IMR-90 (cell line): ENCODE results near the gene LAMB3. TPM values are rescaled to one million over a fixed set of nuclear protein-coding genes. Genes with fewer than 3 reads are reported as not detected.

ENCODE experiments used
- ATAC-seq: fragments of 200-7000 bp; cut with Tn5 transposase; 2 replicates; pipeline ENCODE4 v1.9.1; 2020; ENCODE audit warnings: low read depth, mild to moderate bottlenecking, moderate library complexity
- BruUV-seq: library from RNA; stranded (reverse); fragments of 400-500 nt; replicated peaks from 2 replicates; lab custom pipeline; 2021; lab: Mats Ljungman, UMichigan
- CTCF ChIA-PET: fragments of 300-600 bp; formaldehyde crosslinking; extraction: SDS; loops from one replicate; lab custom pipeline; 2021; ENCODE audit warnings: antibody characterized with exemption; lab: Yijun Ruan, JAX
- POLR2A ChIA-PET: fragments of 300-600 bp; sonication (Branson Sonifier 250); formaldehyde crosslinking; loops from one replicate; lab custom pipeline; 2022; ENCODE audit warnings: antibody characterized with exemption; ENCODE audit not compliant: unreplicated experiment; lab: Charles Lee
- DNase-seq: peaks from one replicate; pipeline ENCODE4 v3.0.0; 2013
- H2AFZ ChIP-seq: replicated peaks from 2 replicates; pipeline ENCODE3; 2013; ENCODE audit warnings: low read length, mild to moderate bottlenecking; ENCODE audit not compliant: poor library complexity
- H2AK5ac ChIP-seq: 2 replicates; pipeline ENCODE4 v1.6.1; 2013; ENCODE audit warnings: low read depth, low read length, inconsistent platforms
- H2AK9ac ChIP-seq: replicated peaks from 2 replicates; pipeline ENCODE3; 2013; ENCODE audit warnings: mild to moderate bottlenecking, low read depth, low read length, moderate library complexity; ENCODE audit not compliant: poor library complexity
- H2BK120ac ChIP-seq: 2 replicates; pipeline ENCODE4 v1.6.1; 2013; ENCODE audit warnings: low read depth, low read length, inconsistent platforms
- H2BK15ac ChIP-seq: 3 replicates; pipeline ENCODE4 v1.6.1; 2013; ENCODE audit warnings: low read depth, low read length, inconsistent platforms
- H2BK20ac ChIP-seq: 2 replicates; pipeline ENCODE4 v1.6.1; 2013; ENCODE audit warnings: low read depth, mild to moderate bottlenecking, inconsistent platforms, low read length, moderate library complexity
- H2BK5ac ChIP-seq: 2 replicates; pipeline ENCODE4 v1.6.1; 2013; ENCODE audit warnings: mild to moderate bottlenecking, low read depth, low read length, inconsistent platforms; ENCODE audit not compliant: poor library complexity, severe bottlenecking
- H3K14ac ChIP-seq: replicated peaks from 2 replicates; pipeline ENCODE4 v1.6.1; 2013; ENCODE audit warnings: low read depth, low read length, inconsistent platforms
- H3K18ac ChIP-seq: 2 replicates; pipeline ENCODE4 v1.6.1; 2013; ENCODE audit warnings: low read depth, low read length, control low read depth
- H3K23ac ChIP-seq: 2 replicates; pipeline ENCODE4 v1.6.1; 2013; ENCODE audit warnings: low read depth, low read length, inconsistent platforms
- H3K27ac ChIP-seq: 2 replicates; pipeline ENCODE4 v1.5.1; 2013; ENCODE audit warnings: mild to moderate bottlenecking, control low read depth, low read length; ENCODE audit not compliant: insufficient read depth
- H3K27me3 ChIP-seq: 2 replicates; pipeline ENCODE4 v1.6.1; 2013; ENCODE audit warnings: low read length; ENCODE audit not compliant: control insufficient read depth, insufficient read depth
- H3K36me3 ChIP-seq: 2 replicates; pipeline ENCODE4 v1.6.1; 2013; ENCODE audit warnings: low read length, mixed read lengths; ENCODE audit not compliant: control insufficient read depth, insufficient read depth
- H3K4ac ChIP-seq: 2 replicates; pipeline ENCODE4 v1.6.1; 2013; ENCODE audit warnings: low read depth, low read length, inconsistent platforms
- H3K4me1 ChIP-seq: 2 replicates; pipeline ENCODE4 v1.6.1; 2013; ENCODE audit warnings: low read length, mixed read lengths; ENCODE audit not compliant: control insufficient read depth, insufficient read depth
- H3K4me2 ChIP-seq: 2 replicates; pipeline ENCODE4 v1.6.1; 2013; ENCODE audit warnings: low read depth, mild to moderate bottlenecking, control low read depth, low read length, moderate library complexity
- H3K4me3 ChIP-seq: 2 replicates; pipeline ENCODE4 v1.5.1; 2013; ENCODE audit warnings: low read depth, mild to moderate bottlenecking, control low read depth, low read length, moderate library complexity; ENCODE audit not compliant: insufficient read depth
- H3K56ac ChIP-seq: 2 replicates; pipeline ENCODE4 v1.6.1; 2013; ENCODE audit warnings: low read length, inconsistent platforms; ENCODE audit not compliant: insufficient read depth; ENCODE audit errors: extremely low read depth
- H3K79me1 ChIP-seq, 2 experiments: 2 replicates each; pipeline ENCODE4 v1.6.1; 2013; ENCODE audit warnings: low read length in 2 of 2, inconsistent platforms in 1 of 2, low read depth in 1 of 2
- H3K9ac ChIP-seq: 2 replicates; pipeline ENCODE4 v1.6.1; 2013; ENCODE audit warnings: low read depth, low read length, control low read depth
- H3K9me1 ChIP-seq: 2 replicates; pipeline ENCODE4 v1.6.1; 2013; ENCODE audit warnings: low read length, inconsistent platforms; ENCODE audit not compliant: insufficient read depth
- H3K9me3 ChIP-seq: 2 replicates; pipeline ENCODE4 v1.6.1; 2013; ENCODE audit warnings: low read length; ENCODE audit not compliant: control insufficient read depth, insufficient read depth
- H4K20me1 ChIP-seq: 2 replicates; pipeline ENCODE4 v1.6.1; 2013; ENCODE audit warnings: low read length, inconsistent platforms; ENCODE audit not compliant: insufficient read depth
- H4K5ac ChIP-seq: 2 replicates; pipeline ENCODE4 v1.6.1; 2013; ENCODE audit warnings: mild to moderate bottlenecking, low read depth, low read length, control low read depth
- H4K8ac ChIP-seq, 2 experiments: 2 replicates each; pipeline ENCODE4 v1.6.1; 2013; ENCODE audit warnings: low read depth in 2 of 2, low read length in 2 of 2, control low read depth in 1 of 2, inconsistent platforms in 1 of 2
- H4K91ac ChIP-seq: 2 replicates; pipeline ENCODE4 v1.6.1; 2013; ENCODE audit warnings: low read depth, low read length, inconsistent platforms; ENCODE audit not compliant: insufficient read depth
- CHD1 ChIP-seq: IDR thresholded peaks from 2 replicates; pipeline ENCODE4 v1.6.1; 2012; ENCODE audit warnings: low read depth, low read length, improper control_type of control experiment
- ELK1 ChIP-seq: fragments of 150-350 bp; IDR thresholded peaks from 2 replicates; pipeline ENCODE4 v1.6.1; 2016; ENCODE audit warnings: low read depth, mild to moderate bottlenecking, low read length, moderate library complexity, borderline replicate concordance
- WGBS, 2 experiments: methylation state at CpG; one replicate each; pipeline versions ENCODE4 v1.1.5 to v1.1.7; 2013; ENCODE audit warnings: missing lambda C conversion rate in 2 of 2; ENCODE audit not compliant: insufficient read length in 1 of 2; ENCODE audit errors: extremely low coverage in 2 of 2; 5-methylcytosine and 5-hydroxymethylcytosine counted together
- dilution Hi-C: fragments of 300-500 bp; cut with HindIII; formaldehyde crosslinking; loops from one replicate; pipeline ENCODE4 v1.14.3; 2018; ENCODE audit warnings: low sequenced_read_pairs; ENCODE audit not compliant: unreplicated experiment
- in situ Hi-C: fragments of 300-500 bp; cut with MboI; formaldehyde crosslinking; loops from 3 replicates; pipeline ENCODE4 v1.14.3; 2019; ENCODE audit warnings: low sequenced_read_pairs, inconsistent platforms, mixed read lengths
- intact Hi-C: fragments of 100-400 bp; cut with micrococcal nuclease; formaldehyde crosslinking; loops from 2 replicates; pipeline ENCODE4 v1.10.0; 2022
- polyA plus RNA-seq, 3 experiments: library from polyadenylated mRNA; depleted of rRNA; stranded (reverse); fragments of >200 nt; gene quantifications; 2 replicates each; pipeline ENCODE4 v1.2.3, GENCODE V29; 2012; ENCODE audit warnings: low replicate concordance in 1 of 3
- total RNA-seq: library from RNA; depleted of rRNA; stranded (reverse); fragments of >200 nt; gene quantifications from 2 replicates; pipeline ENCODE4 v1.2.3, GENCODE V29; 2012

The LAMB3 gene
- total and polyA plus RNA-seq, 2 of the 4 experiments (the other 2 are of a cell fraction) = 0.72 to 2.1 TPM

- ChIA-PET POLR2A (interaction anchor here (0.7 kb wide), 1 partner anchor 97 kb away, joined by 3 read pairs; no protein-coding TSS in a partner anchor), CTCF (interaction anchor here (0.7 to 2.3 kb wide), 6 partner anchors 10 to 123 kb away, joined by 3 to 16 read pairs (median 4); partner anchors contain the start of gene HSD11B1)
- H3K56ac ChIP-seq = no peak overlapping the region
- no TSS peak for BruUV-seq
- dilution Hi-C loops = no loop called here
- no peak overlapping the region for H2BK20ac ChIP-seq
- no peak overlapping the region for H2BK15ac ChIP-seq
- H3K18ac ChIP-seq = no peak overlapping the region
- no peaks in the 10 kb centered on the region for H3K36me3 ChIP-seq
- TF ChIP-seq CHD1 (no peak), ELK1 (no peak)
- no peak overlapping the region for H3K4me2 ChIP-seq
- no peak overlapping the region for H2BK120ac ChIP-seq
- no peak overlapping the region for H2AFZ ChIP-seq
- no peak for ATAC-seq
- peaks cover 5% of the 10 kb centered on the region; the same call in 1 of the 2 replicates for H3K4me1 ChIP-seq
- no peaks in the 10 kb centered on the region for H4K20me1 ChIP-seq
- H3K4ac ChIP-seq = no peak overlapping the region
- no CpG with 5 or more reads among the region's 4 CpGs for WGBS, 2 experiments
- no peak overlapping the region for H3K4me3 ChIP-seq
- H3K27me3 ChIP-seq = peaks cover 3% of the 10 kb centered on the region
- H2BK5ac ChIP-seq = no peak overlapping the region
- no peak overlapping the region for H3K9ac ChIP-seq
- H4K91ac ChIP-seq = no peak overlapping the region
- intact Hi-C loops = no loop called here
- H4K8ac ChIP-seq = no peak overlapping the region
- H3K79me1 ChIP-seq = no peaks in the 10 kb centered on the region
- no peak overlapping the region for H3K23ac ChIP-seq
- H2AK9ac ChIP-seq = no peak overlapping the region
- H3K27ac ChIP-seq = no peak overlapping the region
- H3K9me3 ChIP-seq = no peaks in the 10 kb centered on the region
- H3K9me1 ChIP-seq = 0 out of 2 replicates have a peak, but pooled peaks cover 4% of the 10 kb centered on the region
- H2AK5ac ChIP-seq = no peak overlapping the region
- H4K5ac ChIP-seq = no peak overlapping the region
- DNase-seq = no peak
- in situ Hi-C loops = no loop called here
- H3K14ac ChIP-seq = no peak overlapping the region
These were observed 40.1 kb upstream of the LAMB3 start for GRCh38 chr1:209692296-209692695.
